GM21390 (cell line): ENCODE results near the gene EPHB2.

Experiments
- ATAC-seq: cut with Tn5 transposase; IDR thresholded peaks from one replicate; pipeline ENCODE4 v1.9.1; 2021; ENCODE audit not compliant: unreplicated experiment

EPHB2 gene

GRCh38 chr1:22908880-22909426, 198.3 kb downstream of the EPHB2 start:
- no peak for ATAC-seq

DNA sequence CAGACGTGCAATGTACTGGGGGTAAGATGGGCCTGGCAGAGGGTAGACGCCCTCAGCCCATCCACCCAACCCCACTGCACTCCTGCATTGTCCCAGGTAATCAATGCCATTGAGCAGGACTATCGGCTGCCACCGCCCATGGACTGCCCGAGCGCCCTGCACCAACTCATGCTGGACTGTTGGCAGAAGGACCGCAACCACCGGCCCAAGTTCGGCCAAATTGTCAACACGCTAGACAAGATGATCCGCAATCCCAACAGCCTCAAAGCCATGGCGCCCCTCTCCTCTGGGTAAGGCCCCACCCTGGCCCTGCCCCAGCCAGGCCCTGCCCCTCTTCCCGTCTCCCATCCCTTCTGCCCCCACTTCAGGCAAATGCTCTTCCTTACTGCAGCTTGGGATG, 199.6 kb downstream of the EPHB2 start:
- ATAC-seq = no peak

- ATAC-seq = no peak
These were observed 200.5 kb downstream of the EPHB2 start for GRCh38 chr1:22910986-22911651.

- ATAC-seq = no peak
These were observed 201.7 kb downstream of the EPHB2 start for GRCh38 chr1:22912311-22912710.

DNA sequence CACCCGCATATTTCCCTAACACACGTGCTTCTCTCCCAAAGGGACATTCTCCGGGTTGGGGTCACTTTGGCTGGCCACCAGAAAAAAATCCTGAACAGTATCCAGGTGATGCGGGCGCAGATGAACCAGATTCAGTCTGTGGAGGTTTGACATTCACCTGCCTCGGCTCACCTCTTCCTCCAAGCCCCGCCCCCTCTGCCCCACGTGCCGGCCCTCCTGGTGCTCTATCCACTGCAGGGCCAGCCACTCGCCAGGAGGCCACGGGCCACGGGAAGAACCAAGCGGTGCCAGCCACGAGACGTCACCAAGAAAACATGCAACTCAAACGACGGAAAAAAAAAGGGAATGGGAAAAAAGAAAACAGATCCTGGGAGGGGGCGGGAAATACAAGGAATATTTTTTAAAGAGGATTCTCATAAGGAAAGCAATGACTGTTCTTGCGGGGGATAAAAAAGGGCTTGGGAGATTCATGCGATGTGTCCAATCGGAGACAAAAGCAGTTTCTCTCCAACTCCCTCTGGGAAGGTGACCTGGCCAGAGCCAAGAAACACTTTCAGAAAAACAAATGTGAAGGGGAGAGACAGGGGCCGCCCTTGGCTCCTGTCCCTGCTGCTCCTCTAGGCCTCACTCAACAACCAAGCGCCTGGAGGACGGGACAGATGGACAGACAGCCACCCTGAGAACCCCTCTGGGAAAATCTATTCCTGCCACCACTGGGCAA, 202.9 kb downstream of the EPHB2 start:
- no peak for ATAC-seq

- ATAC-seq = no peak
These were observed 203.5 kb downstream of the EPHB2 start for GRCh38 chr1:22914156-22914555.

DNA sequence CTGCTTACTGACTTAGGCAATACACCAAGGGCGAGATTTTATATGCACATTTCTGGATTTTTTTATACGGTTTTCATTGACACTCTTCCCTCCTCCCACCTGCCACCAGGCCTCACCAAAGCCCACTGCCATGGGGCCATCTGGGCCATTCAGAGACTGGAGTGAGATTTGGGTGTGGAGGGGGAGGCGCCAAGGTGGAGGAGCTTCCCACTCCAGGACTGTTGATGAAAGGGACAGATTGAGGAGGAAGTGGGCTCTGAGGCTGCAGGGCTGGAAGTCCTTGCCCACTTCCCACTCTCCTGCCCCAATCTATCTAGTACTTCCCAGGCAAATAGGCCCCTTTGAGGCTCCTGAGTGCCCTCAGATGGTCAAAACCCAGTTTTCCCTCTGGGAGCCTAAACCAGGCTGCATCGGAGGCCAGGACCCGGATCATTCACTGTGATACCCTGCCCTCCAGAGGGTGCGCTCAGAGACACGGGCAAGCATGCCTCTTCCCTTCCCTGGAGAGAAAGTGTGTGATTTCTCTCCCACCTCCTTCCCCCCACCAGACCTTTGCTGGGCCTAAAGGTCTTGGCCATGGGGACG, 204.1 kb downstream of the EPHB2 start:
- ATAC-seq = no peak

DNA sequence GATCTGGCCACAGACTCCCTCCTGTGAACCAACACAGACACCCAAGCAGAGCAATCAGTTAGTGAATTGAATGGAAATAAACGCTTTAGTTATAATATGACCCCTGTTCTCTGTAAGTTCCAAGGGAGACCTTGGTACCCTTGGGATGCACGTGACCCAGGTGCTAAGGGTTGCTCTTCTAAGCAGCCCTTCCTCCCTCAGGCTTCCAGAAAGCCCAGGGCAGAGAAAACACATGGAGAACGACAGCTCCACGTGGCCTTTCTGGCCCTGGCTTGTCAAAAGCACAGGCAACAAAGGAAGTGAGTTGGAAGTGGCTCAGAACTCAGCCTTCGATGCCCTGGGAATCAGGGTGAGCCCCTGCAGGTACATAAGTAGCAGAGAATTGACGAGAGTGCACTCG, 204.6 kb downstream of the EPHB2 start:
- no peak for ATAC-seq

- no peak for ATAC-seq
These were observed 205.3 kb downstream of the EPHB2 start for GRCh38 chr1:22915816-22916470.

DNA sequence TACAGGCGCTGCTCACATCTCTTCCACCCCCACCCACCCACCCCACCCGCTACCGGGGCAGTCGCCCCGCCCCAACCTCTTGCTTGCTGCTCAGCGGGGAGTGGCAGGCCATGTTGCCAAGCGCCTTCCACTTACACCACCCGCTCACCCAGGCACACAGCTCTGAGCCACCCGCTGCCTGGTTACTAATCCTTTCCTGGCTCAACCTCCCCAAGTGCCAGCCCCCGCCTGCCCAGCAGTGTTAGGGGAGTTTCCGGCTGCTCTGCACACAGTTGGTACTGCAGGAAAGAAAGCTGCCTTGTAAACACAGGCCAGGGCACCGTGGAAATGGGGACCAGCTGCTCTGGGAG, 205.8 kb downstream of the EPHB2 start:
- ATAC-seq = no peak

- ATAC-seq = no peak
These were observed 207.3 kb downstream of the EPHB2 start for GRCh38 chr1:22917989-22918388.

- ATAC-seq = no peak
These were observed 208.0 kb downstream of the EPHB2 start for GRCh38 chr1:22918644-22919043.

- ATAC-seq = no peak
These were observed 208.8 kb downstream of the EPHB2 start for GRCh38 chr1:22919341-22920025.

DNA sequence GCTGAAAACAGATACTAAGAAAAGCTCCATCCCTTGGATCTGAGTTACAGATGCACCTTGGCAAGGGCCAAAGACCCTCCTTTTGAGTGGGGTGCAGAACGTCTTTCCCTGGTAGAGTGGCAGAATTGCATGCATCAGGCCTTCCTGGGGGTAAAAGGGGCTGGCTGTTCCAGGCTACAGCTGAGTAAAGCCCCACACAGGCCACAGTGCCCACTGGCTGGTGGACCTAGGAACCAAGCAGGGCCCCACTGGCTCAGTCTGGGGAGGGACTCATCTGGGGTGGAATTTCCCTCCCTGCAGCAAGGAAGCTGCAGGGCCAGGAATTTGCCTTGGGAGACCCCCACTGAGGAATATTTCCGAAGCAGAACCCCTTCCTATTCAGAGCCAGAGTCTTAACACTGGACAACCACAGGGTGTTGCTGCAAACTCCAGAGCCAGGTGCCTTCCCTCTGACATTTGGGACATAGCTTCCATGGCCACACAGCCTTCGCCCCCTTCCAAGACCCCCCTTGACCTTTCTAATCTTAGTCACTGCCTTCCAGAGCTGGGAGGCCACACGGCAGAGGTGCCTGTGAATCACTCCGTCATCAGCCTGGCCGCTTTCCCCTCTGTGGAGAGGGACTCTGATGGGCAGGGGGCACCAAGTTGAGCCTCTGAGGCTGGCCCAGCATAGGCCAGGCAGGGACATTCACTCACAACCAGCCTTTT, 209.5 kb downstream of the EPHB2 start:
- ATAC-seq = no peak

DNA sequence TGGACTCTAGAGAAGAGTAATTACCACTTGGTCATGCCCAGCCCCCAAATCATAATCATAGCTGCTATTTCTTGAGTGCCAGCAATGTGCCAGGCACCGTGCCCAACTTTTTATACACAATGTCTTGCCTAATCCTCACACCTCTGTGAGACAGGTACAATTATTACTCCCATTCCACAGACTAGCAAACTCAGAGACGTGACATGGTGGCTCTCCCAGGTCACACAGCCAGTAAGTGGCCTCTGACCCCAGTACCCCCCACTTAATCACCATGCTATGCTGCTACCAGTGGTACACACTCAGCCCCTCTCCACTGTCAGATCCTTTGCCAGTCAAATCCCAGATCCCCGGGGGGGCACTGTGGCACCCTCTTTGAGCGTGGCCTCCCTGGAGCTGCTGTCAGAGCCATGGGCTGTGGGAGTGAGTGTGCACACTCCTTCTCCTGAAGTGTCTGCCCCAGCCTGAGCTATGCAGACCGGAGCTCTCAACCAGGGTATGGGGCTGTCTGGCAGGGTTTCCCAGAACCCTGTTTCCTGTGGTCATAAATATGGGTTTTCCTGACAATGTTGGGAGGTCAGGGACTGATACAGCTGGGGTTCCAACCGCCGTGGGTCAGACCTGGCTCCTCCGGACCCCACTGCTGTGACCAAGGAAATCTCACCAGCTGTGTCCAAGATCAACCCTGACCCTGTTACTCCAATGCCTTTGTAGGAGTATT, 210.3 kb downstream of the EPHB2 start:
- ATAC-seq = no peak

DNA sequence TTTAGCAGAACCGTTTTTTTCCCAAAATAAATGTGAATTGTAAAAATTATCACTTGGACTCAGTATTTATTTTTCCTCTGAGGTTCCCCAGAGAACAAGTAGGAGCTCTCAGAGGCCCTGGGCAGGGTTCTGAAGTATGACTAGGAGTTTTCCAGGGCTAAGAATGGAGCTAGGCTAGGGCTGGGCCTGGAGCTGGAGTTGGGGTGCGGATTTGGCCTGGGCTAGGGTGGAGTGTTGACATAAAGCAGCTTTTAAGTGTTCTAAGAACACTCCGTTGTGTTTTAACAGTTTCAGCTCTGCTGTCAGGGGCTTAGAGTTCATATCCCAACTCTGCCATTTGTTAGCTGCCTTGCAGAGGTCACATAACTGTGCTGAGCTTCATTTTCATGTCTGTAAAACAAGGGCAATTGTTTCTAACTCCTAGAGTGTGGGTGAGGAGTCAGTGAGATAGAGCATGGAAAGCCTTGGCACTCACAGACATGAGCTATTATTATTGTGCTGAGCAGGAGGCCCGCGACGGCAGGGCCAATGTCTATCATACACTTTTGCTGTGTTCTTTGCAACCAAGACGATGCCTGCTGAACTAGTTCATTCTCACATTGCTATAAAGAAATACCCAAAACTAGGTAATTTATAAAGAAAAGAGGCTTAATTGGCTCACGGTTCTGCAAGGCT, 210.9 kb downstream of the EPHB2 start:
- no peak for ATAC-seq

DNA sequence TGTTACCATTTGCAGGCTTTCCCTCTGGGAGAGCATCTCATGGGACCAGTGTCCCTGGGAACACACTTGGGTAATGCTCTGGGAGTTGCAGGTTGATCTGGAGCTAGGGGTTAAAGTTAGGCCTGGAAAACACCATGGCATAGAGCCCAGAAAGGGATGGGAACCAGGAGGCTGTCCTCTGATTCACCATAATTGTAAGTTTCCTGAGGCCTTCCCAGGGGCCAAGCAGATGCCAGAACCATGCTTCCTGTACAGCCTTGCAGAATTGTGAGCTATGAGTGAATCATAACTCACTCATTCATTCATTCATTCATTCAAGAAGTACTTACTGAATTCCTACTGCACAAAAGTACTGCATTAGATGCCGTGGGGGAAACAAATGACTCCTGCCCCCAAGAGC, 212.0 kb downstream of the EPHB2 start:
- ATAC-seq = no peak

- ATAC-seq = no peak
These were observed 214.5 kb downstream of the EPHB2 start for GRCh38 chr1:22925111-22925510.

- no peak for ATAC-seq
These were observed 219.7 kb downstream of the EPHB2 start for GRCh38 chr1:22930240-22930912.
